Mesodermal cell (in vitro differentiated cells): ENCODE measurements around the gene TMEM161B.
"Not testable (repeated sequence)": the region's sequence is repeated elsewhere in the genome, so short reads cannot be mapped to it uniquely, and the experiment has no call there.

Source experiments
- H3K27ac ChIP-seq: 2 replicates; pipeline ENCODE4 v1.7.0; 2013; ENCODE audit warnings: mild to moderate bottlenecking, low read depth, low read length, moderate library complexity; ENCODE audit not compliant: severe bottlenecking
- H3K36me3 ChIP-seq: 2 replicates; pipeline ENCODE4 v1.7.1; 2013; ENCODE audit warnings: mild to moderate bottlenecking, low read length, moderate library complexity; ENCODE audit not compliant: control insufficient read depth, insufficient read depth
- H3K4me1 ChIP-seq: one replicate; pipeline ENCODE4 v1.7.1; 2013; ENCODE audit warnings: mild to moderate bottlenecking, low read length; ENCODE audit not compliant: insufficient read depth, control insufficient read depth, poor library complexity, severe bottlenecking
- H3K4me3 ChIP-seq: 2 replicates; pipeline ENCODE4 v1.7.0; 2013; ENCODE audit warnings: low read length, control low read depth, mild to moderate bottlenecking; ENCODE audit not compliant: insufficient read depth, poor library complexity, severe bottlenecking; ENCODE audit errors: extremely low read depth
- H3K9me3 ChIP-seq: 2 replicates; pipeline ENCODE4 v1.7.1; 2013; ENCODE audit warnings: mild to moderate bottlenecking, low read length, moderate library complexity; ENCODE audit not compliant: control insufficient read depth
- WGBS, 2 experiments: methylation state at CpG; one replicate each; pipeline ENCODE4 v1.1.5; 2013; ENCODE audit warnings: missing lambda C conversion rate in 2 of 2; ENCODE audit not compliant: insufficient coverage in 2 of 2; 5-methylcytosine and 5-hydroxymethylcytosine counted together

TMEM161B gene

DNA sequence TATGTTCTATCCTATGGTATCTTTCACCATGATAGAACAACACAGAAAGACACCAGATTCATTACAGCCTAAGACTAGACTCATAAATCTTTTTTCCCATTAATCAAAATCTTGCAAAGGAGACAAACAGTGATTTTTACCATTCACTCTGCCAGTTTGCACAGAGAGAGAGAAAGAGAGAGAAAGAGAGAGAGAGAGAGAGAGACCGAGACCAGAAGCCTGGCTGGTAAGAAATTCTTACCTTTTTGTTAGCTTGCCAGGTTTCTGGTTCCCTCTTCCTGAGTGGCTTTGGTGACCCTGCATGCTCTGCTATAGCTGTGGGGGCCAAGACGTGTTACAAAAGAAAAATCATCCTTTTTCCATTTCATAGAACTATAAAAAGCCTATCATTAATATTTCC is 18.6 kb downstream of the TMEM161B start:
- whole genome bisulfite sequencing, 2 experiments, result 50 to 89% methylated on average over 1 of the region's 2 CpGs
- no peaks in the 10 kb centered on the region for H3K9me3 ChIP-seq
- no peaks in the 10 kb centered on the region for H3K36me3 ChIP-seq
- no peak overlapping the region for H3K27ac ChIP-seq
- H3K4me3 ChIP-seq, result no peak overlapping the region
- H3K4me1 ChIP-seq, result no peaks in the 10 kb centered on the region

- WGBS, 2 experiments, result 100% methylated on average over 1 of the region's 2 CpGs; no CpG with 5 or more reads in 1 of the 2 experiments
- Histone ChIP-seq H3K4me1 (no peaks in the 10 kb centered on the region), H3K4me3 (no peak overlapping the region), H3K36me3 (no peaks in the 10 kb centered on the region), H3K27ac (no peak overlapping the region), H3K9me3 (no peaks in the 10 kb centered on the region)
Measured at GRCh38 chr5:88248743-88249540, 19.7 kb downstream of the TMEM161B start.

DNA sequence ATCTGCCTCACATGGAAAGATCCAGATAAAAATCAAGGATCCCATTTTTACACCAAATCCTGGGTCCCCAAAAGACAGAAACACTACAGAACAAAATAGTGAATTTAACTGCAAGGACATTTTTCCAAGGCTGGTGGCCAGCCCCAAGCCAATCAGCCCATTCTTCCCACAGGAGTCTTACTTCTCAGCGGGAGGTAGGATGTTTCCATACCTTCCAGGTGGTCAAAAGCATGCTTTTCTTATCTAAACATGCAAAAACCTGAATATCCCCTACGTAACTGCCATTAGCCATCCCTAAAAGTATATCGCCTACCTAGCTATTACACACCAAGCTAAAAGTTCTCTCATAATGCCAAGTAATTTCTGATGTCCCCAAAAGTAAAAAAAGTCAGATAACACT is 20.6 kb downstream of the TMEM161B start:
- Histone ChIP-seq H3K4me3 (no peak overlapping the region), H3K4me1 (no peaks in the 10 kb centered on the region), H3K27ac (no peak overlapping the region), H3K9me3 (no peaks in the 10 kb centered on the region), H3K36me3 (no peaks in the 10 kb centered on the region)
- 96% methylated on average over 3 of the region's 3 CpGs for WGBS, 2 experiments

DNA sequence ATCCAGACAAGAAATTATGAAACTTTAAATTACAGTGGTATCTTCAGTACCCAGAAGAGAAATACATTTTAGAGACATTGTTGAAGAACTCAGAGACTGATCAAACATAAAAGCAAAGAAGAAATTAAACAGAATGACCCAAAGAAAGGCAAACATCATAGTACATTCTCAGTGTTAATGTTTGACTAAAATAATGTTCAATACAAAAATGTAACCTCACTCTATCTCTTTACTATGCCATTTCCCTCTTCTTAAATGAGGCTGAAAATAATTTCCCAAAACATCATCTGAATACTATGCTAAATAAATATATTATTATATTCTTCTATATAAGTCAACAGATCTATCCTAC is 22.8 kb downstream of the TMEM161B start:
- H3K4me1 ChIP-seq, result no peaks in the 10 kb centered on the region
- H3K4me3 ChIP-seq, result no peak overlapping the region
- no peak overlapping the region for H3K27ac ChIP-seq
- H3K36me3 ChIP-seq, result no peaks in the 10 kb centered on the region
- no peaks in the 10 kb centered on the region for H3K9me3 ChIP-seq

GRCh38 chr5:88245241-88245892 is 23.3 kb downstream of the TMEM161B start:
- Histone ChIP-seq H3K4me3 (no peak overlapping the region), H3K36me3 (no peaks in the 10 kb centered on the region), H3K9me3 (no peaks in the 10 kb centered on the region), H3K27ac (no peak overlapping the region), H3K4me1 (no peaks in the 10 kb centered on the region)
- WGBS, 2 experiments, result no CpG with 5 or more reads among the region's 1 CpG

DNA sequence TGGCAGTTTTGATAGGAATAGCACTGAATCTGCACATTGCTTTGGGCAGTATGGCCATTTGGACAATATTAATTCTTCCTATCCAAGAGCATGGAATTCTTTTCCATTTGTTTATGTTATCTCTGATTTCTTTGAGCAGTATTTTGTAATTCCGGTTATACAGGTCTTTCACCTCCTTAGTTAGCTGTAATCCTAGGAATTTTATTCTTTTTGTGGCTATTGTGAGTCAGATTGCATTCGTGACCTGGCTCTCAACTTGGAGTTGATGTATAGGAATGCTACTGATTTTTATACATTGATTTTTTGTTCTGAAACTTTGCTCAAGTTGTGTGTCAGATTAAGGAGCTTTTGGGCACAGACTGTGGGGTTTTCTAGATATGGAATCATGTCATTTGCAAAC is 24.0 kb downstream of the TMEM161B start:
- no peaks in the 10 kb centered on the region for H3K9me3 ChIP-seq
- H3K36me3 ChIP-seq, result no peaks in the 10 kb centered on the region
- H3K4me1 ChIP-seq, result no peaks in the 10 kb centered on the region
- 83 to 100% methylated on average over 1 to 2 of the region's 2 CpGs for whole genome bisulfite sequencing, 2 experiments
- H3K4me3 ChIP-seq, result no peak overlapping the region
- no peak overlapping the region for H3K27ac ChIP-seq

DNA sequence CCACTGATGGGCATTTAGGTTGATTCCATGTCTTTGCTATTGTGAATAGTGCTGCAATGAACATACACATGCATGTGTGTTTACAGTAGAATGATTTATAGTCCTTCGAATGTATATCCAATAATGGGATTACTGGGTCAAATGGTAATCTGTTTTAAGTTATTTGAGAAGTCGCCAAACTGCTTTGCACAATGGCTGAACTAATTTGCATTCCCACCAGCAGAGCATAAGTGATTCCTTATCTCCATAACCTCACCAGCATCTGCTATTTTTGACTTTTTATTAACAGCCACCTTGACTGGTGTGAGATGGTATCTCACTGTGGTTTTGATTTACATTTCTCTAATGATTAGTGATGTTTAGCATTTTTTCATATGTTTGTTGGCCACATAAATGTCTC is 25.2 kb downstream of the TMEM161B start:
- not testable (repeated sequence) for H3K27ac ChIP-seq, H3K9me3 ChIP-seq, H3K4me3 ChIP-seq, H3K36me3 ChIP-seq, H3K4me1 ChIP-seq
- 60 to 100% methylated on average over 1 of the region's 2 CpGs for WGBS, 2 experiments

DNA sequence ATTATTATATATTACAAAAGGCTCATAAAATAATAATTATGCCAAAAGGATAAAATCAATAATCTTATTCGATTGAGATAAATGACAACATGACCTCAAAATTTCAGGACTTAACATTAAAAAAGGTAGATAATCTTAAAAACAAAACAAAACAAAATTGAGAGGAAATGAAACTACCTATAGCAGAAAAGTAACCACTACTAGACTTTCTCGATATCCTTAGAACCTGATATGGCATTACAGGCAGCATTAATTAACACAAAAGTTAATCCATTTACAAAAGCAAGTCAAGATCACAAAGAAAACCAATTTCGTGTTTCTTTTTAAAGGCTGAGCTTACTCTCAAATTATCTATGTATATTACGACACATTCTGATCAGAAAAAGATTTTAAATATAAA is 29.9 kb downstream of the TMEM161B start:
- H3K36me3 ChIP-seq, result peaks cover 4% of the 10 kb centered on the region
- no peaks in the 10 kb centered on the region for H3K9me3 ChIP-seq
- no peak overlapping the region for H3K4me3 ChIP-seq
- no peak overlapping the region for H3K27ac ChIP-seq
- 92 to 100% methylated on average over 1 of the region's 4 CpGs for WGBS, 2 experiments
- H3K4me1 ChIP-seq, result no peaks in the 10 kb centered on the region

DNA sequence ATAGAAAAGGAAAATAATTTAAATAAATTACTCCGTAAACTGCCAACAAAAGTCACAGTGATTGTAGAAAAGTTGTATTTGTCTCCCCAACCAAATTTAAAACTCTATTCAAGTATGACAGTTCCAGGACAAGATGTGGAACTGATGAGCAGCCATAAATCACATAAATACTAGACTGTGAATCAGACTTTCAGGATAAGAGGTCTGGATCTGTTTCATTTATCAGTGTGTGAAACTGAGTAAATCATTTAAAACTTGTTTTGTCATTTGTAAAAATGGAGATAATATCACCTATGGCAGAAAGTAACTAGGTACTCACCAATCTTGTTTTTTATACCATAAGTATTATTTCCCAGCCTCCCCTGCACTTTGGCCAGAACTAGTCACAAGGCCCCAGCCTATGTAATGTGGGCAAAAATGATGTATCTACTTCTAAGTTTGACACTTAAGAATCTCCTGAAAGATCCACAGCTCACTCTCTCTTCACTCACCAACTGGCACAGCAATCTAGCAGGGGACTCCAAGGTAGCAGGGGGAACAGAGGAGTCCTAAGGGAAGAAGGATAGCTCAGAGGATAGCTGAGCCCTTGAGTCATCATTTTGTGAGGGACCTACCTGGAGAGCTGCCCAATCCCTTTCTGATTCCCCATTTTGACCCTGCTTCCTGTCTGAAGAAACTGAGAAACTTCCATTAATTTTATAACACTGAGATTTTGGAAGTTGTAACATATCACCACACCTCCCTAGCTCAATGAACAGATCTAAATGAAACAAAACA is 31.6 kb downstream of the TMEM161B start:
- Histone ChIP-seq H3K9me3 (no peaks in the 10 kb centered on the region), H3K4me1 (no peaks in the 10 kb centered on the region), H3K4me3 (no peak overlapping the region), H3K27ac (no peak overlapping the region), H3K36me3 (peaks cover 4% of the 10 kb centered on the region)
- no CpG with 5 or more reads among the region's 1 CpG for WGBS, 2 experiments

DNA sequence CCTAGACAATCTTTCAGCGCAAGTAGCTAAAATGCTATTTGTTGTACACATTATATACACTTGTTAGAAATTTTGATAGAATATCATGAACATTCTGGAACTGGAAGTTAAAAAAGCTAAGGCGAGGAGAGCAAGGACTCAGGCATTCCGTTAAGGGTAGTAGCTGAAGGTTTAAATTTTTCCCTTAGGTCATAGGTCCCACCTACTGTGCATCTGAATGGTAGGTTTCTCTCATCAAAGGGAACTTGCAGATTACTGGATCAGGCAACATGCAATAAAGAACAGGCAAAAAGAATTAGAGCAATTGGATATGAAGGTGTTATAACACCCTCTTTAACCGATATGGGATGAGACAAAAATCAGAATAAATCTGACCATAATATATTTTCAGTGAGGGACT is 32.8 kb downstream of the TMEM161B start:
- H3K36me3 ChIP-seq, result peaks cover 4% of the 10 kb centered on the region
- no peak overlapping the region for H3K4me3 ChIP-seq
- H3K9me3 ChIP-seq, result no peaks in the 10 kb centered on the region
- H3K27ac ChIP-seq, result no peak overlapping the region
- 43% methylated on average over 2 of the region's 4 CpGs; no CpG with 5 or more reads in 1 of the 2 experiments for WGBS, 2 experiments
- H3K4me1 ChIP-seq, result no peaks in the 10 kb centered on the region

- Histone ChIP-seq H3K4me1 (no peaks in the 10 kb centered on the region), H3K27ac (no peak overlapping the region), H3K36me3 (peaks cover 4% of the 10 kb centered on the region), H3K4me3 (no peak overlapping the region), H3K9me3 (no peaks in the 10 kb centered on the region)
- WGBS, 2 experiments, result no CpG with 5 or more reads among the region's 1 CpG
Measured at GRCh38 chr5:88235346-88235745, 33.3 kb downstream of the TMEM161B start.
